ENCODE results near the gene GNB1.
"Not testable (repeated sequence)": the region's sequence is repeated elsewhere in the genome, so short reads cannot be mapped to it uniquely, and the experiment has no call there.

The GNB1 gene

DNA sequence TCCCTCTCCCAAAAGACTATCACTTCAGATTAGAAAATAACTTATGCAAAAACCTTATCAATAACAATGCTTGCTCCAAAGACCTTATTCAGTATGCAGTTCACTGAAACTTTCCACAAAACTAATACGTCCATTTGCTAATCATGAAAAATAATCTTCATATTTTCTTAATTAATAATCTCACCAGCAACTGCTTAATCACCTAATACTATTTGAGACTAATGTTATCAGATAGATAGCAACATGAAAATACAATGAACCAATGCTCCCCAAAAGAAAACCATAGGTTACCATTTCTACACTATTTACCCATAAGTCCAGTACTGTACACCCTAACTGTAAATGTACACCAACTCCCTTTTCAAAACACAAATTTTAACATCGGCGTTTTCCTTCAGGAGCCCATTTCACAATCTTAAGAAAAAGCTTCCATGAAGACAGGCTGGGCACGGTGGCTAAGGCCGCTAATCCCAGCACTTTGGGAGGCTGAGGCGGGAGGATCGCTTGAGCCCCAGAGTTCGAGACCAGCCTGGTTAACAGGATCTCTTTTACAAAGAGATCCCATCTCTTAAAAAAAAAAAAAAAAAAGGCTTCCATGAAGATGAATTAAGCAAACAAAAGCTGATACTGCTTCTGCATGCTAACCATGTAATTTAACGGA lies 1.7 kb downstream of the GNB1 start:
- no peak for DNase-seq

DNA sequence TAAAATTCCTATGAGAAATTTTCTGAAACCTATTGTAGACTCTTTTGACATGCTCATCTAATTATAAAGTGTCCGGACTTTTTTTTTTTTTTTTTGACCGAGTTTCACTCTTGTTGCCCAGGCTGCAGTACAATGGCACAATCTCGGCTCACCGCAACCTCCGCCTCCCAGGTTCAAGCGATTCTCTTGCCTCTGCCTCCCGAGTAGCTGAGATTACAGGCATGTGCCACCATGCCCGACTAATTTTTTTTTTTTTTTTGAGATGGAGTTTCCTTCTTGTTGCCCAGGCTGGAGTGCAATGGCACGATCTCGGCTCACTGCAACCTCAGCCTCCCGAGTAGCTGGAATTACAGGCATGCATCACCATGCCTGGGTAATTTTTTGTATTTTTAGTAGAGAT lies 7.0 kb downstream of the GNB1 start:
- not testable (repeated sequence) for DNase-seq

DNA sequence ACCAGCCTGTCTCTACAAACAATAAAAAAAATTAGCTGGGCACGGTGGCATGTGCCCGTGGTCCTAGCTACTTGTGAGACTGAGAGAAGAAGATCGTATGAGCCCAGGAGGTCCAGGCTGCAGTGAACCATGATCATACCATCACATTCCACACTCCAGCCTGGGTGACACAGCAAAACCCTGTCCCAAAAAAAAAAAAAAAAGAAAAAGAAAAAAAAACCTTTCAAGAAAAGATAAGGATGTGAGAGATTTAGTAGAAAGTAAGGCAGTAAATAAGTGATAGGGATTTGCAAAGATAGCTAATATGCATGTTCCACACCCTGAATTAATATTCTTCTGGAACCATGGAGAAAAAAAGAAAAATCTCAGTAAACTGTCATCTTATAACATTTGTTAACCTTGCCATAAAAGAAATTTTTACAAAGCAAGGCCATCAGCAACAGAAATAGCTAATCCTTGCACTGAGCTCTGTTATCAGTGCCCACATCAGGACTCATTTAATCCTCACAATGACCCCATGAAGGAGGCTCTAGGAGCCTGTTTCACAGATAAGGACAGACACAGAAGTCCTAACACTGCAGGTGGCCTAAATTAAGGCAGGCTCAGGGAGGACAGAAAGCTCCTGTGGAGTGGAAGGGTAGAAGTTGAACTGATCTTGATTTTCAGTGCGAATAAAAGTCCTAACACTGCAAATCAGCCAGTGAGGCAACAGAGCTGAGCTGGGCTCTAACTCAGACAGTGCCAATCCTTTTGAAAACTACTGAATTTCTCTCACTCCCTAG lies 7.6 kb downstream of the GNB1 start:
- DNase-seq = no peak

DNA sequence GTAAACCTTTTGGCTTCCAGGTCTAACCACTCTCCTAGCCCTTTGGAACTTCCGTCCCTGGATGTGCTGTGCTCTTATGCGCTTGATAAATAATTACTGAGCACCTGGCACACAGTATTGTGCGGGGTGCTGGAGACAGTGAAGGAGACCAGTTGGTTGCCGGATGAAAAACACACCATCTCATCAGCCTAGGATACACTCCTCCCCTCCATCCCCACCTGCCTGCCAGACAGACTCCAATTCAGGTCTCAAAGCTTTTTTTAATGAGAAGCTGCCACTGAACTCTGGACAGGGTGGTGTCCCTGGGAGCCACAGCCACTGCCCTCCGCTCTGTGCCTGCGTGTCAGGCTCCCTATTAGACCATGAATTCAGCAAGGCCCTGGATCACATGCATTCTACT lies 9.2 kb downstream of the GNB1 start:
- peak in 1 of 2 experiments; percentile 64 for DNase-seq

DNA sequence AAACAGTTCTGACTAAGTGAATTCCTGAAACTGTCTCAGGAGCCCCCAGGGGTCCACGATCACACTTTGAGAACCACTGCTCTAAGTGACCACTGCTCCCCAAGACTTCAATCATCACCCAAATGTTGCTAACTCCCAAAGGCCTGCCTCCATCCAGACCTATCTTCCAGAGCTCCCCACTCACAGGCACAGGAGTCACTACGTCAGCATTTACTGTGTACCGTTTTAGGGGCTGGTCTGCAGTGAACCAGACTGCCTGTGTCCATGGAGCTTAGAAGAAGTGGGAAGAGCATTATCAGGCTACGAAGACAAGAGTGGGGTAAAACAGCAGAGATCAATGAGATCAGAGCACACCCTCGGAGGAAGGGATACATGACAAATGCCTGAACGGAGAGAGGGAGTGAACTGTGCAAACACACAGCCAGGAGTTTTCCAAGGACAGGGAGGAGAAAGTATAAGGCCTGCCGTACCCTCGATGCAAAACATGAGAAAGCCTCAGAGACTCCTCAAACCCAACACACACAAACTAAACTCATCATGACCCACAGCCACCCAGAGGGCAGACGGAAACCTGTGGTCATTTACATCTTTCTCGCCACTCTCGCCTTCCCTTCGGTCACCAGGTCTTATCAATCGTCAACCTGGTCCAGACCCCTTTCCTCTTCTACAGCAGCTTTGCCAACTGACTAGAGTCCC lies 10.1 kb downstream of the GNB1 start:
- no peak for DNase-seq

DNA sequence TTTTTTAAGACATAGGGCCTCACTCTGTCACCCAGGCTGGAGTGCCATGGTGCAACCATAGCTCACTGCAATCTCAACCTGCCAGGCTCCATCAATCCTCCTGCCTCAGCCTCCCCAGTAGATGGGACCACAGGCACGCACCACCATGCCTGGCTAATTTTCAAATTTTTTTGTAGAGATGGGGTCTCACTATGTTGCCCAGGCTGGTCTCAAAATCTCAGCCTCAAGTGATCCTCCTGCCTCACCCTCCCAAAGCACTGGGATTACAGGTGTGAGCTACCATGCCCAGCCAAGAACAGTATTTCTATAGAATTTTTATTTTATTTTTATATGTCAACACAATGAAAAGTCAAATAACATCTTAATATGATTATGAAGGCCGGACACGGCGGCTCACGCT lies 10.9 kb downstream of the GNB1 start:
- DNase-seq = no peak

DNA sequence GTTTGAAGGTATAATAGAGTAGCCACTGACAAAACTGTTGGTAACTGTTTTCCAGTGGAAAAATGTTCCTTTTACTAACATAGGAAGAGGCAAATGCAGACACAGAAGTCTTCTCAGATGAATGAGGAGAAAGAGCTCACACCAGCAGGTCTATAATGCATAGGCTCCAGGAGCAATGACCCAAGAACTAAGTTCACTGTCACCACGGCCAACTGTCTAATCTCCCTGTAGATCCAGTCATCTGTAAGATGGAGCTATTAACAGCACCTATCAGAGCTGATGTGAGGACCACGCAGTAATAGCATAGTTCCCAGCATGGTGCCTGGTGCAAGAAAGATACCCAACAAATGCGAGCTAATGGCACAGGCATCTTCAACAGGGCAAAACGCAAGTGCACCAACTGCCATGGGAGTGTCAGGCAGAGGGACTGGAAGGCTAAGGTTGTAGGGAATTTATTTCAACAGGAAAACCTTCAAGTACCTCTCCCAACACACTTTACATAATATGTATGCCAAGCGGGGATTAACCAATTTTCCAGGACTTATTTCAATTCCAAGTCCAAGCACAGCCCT lies 12.9 kb downstream of the GNB1 start:
- no peak for DNase-seq

DNA sequence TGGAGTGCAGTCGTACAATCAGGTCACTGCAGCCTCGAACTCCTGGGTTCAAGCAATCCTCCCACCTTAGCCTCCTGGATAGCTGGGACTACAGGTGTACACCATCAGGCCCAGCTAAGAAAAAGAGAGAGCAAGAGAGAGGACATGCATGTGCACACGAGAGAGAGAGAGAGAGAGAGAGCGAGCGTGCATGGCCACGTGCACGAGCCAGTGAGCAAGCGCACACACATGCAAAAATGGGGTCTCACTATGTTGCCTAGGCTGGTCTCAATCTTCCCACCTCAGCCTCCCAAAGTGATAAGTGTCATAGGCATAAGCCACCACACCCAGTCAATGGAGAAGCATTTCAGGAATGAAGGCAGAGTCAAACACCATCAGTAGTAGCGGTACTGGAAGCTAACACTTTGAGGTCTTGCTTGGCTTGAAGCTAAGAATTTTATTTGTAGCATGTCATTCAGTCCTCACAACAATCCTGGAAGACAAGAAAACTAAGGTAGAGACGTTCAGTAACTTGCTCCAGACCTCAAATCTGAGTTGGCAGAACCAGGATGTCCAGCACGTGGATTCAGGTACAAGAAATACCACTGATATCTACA lies 14.5 kb downstream of the GNB1 start:
- no peak for DNase-seq

DNA sequence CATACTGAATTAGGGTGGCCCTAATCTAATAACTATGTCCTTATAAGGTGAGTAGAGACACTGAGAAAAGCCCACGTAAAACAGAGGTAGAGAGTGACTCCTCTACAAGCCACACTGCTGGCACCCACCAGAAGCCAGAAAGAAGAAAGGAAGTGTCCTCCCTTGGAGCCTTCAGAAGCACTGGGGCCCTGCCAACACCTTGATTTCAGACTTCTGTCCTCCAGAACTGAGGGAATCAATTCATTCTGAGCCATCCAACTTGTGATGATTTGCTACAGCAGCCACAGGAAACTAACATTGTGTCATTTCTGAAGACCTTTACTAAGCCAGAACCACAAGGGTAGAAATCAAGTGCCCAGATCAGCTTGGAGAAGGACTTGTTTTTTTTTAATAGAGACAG lies 15.0 kb downstream of the GNB1 start:
- no peak for DNase-seq

DNA sequence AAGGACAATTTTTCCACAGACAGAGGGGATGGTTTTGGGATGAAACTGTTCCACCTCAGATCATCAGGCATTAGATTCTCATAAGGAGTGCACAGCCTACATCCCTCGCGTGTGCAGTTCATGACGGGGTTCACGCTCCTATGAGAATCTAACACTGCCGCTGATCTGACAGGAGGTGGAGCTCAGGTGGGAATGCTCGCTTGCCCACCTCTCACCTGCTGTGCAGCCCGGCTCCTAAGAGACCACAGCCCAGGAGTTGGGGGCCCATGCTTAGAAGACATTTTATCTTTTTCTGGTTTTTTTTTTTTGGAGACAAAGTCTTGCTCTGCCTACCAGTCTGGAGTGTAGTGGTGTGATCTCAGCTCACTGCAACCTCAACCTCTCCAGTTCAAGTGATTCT lies 16.0 kb downstream of the GNB1 start:
- DNase-seq = no peak

DNA sequence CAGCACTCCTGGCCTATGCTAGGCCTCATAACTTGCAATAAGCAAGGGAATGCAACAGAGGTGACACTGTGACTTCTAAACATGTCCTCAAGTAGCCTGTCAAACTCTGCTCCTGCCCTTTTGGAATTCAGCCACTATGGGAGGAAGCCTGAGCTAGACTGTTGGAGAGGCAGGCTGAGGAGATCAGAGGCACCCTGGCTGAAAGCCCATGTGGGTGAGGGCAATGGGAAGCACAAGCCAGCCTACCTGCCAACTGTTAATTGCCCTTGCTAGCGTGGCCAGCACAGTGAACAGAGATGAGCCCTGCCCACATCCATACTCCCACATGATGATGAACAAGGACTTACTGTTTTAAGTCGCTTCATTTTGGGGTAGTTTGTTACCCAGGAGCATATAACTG lies 17.7 kb downstream of the GNB1 start:
- no peak for DNase-seq

DNA sequence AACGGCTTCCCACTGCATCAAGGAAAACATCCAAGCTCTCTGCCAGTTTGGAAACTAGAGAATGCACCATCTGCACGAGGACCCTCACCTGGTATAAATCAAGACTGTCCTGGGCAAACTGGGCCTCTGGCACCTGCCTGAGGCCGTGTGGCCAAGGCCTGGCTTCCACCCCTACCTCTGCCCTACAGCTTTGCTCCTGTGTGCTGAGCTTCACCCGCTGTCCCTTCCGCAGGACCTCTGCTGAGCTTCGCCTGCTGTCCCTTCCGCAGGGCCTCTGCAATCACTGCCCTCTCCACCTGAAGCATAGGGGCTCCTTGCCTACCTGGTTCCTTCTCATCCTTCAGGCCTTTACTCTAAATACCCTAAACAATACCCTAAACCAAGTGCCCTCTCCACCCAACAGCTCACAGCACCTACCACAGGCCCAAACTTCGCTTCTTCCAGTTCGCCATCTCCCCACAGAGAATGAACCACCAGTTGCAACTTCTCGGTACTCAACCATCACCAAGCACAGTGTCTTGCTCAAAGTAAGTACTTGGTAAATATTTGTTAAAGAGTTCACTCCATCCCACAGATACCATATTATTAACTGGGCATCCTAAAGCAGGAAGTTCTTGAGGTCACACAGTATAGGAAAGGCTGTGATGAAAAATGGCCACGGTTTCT lies 18.4 kb downstream of the GNB1 start:
- DNase-seq = no peak

DNA sequence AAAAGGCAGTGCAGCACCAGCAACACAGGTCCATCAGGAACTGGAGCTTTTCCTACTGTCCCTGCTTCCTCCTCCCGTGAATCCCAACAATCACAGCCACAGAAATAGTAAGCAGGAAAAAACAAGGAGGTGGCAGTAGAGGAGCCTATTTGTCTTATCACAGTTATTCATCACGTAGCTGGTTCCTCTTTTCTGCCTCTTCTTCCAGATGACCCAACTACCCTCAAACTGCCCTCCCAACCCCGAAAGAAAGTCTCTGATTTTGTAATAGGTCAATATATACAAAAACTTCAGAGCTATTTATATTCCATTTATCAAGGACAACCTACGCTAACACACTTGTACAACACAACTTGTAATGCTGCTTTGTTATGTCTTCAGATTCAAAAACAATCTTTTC lies 21.4 kb downstream of the GNB1 start:
- DNase-seq = no peak

DNA sequence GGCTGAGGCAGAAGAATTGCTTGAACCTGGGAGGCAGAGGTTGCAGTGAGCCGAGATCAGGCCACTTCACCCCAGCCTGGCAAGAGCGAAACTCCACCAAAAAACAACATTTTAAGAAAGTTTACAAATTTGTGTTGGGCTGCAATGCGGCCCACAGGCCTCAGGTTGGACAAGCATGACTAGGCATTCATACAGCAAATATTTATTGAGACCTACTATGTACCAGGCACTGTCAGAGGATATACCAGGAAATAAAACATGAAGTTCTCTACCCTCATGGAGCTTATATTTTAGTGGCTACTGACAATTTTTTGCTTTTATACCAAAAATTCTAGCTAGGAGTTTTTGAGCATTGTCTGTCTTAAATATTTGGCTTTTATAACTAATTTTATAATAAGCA lies 23.7 kb downstream of the GNB1 start:
- DNase-seq = no peak

DNA sequence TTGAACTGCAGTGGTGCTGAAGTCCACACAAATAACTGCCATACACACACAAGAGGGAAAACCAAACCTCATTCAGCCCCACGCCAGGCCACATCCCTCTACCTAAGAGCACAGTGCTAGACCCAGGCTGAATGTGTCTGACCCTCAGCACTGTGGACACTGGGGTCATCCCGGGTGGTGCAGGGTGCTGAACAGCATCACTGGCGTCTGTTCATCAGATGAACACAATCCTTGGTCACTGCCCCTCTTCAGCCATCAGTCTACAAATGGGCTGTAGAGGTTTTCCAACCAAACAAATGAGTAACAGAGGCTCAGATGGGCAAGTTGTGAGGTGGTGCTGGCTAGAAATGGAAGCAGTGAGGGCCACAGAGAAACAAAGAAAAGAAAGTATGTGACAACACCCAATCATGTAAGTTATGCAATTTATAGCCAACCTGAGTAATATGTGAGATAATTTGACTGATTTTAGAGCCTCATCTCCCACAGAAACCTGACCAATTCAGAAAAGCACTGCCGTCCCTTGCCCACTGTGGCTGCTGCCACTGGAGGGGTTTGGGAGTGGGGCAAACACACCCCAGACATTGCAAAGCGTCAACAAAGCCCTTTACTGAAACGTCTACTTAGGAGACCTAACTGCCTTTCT lies 27.9 kb downstream of the GNB1 start:
- DNase-seq = no peak

DNA sequence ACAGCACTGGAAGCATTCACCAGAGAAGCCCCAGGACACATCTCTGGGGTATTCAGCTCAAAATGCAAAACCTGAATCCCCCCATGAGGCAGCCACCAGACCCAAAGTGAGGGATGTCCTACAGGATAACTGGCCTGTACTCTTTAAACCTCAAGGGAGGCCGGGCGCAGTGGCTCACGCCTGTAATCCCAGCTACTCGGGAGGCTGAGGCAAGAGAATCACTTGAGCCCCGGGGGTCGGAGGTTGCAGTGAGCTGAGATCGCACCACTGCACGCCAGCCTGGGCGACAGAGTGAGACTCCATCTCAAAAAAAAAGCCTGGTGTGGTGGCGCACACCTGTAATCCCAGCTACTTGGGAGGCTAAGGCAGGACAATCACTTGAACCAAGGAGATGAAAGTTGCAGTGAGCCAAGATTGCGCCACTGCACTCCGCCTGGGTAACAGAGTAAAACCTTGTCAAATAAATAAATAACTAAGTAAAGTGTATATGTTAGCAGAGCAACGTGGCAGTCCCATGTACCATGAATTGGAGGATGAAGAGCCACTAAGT lies 29.1 kb downstream of the GNB1 start:
- not testable (repeated sequence) for DNase-seq

DNA sequence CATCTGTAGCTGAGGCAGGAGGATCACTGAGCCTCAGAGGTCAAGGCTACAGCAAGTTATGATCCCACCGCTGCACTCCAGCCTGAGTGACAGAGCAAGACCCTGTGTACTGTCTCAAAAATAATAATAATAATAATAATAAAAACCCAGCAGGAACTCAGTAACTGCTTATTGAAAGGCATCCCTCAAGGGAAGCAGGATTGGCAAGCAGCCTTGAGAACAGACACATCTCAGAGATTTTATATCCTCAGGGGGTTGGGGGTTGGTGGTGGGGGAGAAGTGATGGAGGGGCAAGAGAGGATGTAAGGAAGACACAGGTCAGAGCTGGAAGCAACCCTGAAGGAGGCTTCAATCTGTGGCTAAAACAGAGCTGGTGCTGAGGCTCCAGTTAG lies 29.6 kb downstream of the GNB1 start:
- DNase-seq = no peak

DNA sequence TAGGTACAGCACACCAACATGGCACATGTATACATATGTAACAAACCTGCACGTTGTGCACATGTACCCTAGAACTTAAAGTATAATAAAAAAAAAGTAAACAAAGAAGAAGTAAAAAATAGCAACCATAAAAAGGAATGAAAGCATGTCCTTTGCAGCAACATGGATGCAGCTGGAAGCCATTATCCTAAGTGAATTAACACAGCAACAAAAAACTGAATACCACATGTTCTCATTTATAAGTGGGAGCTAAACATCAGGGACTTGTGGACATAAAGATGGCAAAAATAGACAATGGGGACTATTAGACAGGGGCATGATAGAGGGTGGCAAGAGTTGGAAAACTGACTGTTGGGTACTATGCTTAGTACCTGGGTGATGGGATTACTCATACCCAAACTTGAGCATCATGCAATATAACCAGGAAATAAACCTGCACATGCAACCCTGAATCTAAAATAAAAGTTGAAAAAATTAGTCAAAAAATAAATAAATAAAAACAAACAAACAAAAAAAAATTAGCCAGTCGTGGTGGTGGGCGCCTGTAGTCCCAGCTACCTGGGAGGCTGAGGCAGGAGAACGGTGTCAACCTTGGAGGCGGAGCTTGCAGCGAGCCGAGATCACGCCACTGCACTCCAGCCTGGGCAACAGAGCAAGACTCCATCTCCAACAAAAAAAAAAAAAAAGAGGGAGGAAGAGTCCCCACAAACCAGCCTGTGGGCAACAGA lies 30.8 kb downstream of the GNB1 start:
- DNase-seq = not testable (repeated sequence)

DNA sequence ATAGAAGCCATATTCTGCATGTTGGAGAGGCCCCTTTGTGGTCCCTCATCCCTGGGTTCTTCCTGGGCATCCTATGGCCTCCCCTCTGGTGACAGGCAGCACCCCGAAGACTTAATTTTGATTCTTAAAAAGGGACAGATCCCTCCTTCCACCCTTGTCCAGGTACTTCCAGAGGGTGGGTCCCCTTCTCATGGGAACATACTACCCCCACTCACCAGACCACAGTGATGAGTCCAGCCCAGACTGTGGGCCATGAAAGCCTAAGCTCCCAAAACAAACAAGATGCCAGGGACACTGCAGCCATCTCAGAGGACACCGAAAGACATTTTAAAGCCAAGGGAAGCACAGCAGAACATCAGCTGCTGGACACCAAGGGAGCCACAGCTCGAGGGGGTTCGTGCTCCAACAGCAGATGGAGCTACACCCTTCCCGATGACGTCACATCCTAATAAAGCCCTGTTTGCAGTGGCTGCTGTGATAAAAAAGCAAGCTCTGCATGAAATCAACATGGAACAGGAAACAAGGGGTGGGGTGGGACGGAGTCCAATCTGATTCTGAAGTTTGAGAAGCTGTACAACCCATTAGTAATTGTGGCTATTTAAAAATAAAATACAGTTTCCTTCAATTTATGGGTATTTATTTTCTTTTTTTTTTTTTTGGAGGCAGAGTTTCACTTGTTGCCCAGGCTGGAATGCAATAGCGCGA lies 32.4 kb downstream of the GNB1 start:
- peak; percentile 74 to 87 for DNase-seq

DNA sequence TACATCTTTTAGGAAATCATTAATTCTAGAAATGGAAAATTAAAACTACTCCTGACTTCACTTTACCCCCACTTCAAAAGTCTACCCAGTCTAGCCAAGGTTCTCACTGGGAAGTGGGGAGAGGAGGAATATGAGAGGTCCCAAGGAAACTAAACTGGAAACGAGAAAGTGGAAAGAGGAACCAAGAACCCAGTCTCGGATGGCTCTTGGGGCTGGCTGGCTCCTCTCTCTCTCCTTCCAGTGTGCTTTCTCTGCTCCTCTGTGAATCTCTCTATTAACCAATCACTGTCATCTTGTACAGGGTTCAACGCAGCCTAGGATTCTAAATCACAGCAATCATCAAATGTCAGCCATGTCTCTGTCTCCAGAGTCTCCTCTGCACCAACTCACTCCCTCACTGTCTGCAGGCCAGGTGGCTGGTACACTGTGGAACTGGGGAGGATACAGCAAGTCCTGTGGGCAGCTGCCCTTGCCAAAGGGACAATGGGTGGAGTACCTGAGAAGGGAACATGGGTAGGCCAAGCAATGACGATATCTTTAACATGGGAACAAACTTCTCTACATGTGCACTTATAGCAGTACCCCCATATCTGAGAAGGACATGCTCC lies 33.7 kb downstream of the GNB1 start:
- DNase-seq = no peak

All from NCI-H2081 (cell line).